ENCODE measurements around the gene GRWD1.

Gene GRWD1

DNA sequence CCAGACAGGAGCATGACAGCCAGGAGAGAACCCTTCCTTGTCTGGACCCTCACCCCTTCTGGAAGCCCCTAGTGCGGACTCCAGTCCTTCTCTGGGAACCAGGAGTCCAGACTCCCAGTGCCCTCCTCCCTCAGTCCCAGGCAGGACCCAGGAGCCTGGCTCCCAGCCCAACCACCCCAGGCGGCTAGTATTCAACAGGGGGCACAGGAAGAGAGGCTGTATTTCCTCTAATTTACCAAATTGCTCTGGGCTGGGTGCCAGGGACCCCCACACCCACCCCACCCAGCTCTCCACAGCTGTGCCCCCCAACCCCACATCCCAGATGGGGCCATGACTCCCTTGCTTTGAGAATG is 49.0 kb upstream of the GRWD1 start (continued):
- TF ChIP-seq, protein P1, sequence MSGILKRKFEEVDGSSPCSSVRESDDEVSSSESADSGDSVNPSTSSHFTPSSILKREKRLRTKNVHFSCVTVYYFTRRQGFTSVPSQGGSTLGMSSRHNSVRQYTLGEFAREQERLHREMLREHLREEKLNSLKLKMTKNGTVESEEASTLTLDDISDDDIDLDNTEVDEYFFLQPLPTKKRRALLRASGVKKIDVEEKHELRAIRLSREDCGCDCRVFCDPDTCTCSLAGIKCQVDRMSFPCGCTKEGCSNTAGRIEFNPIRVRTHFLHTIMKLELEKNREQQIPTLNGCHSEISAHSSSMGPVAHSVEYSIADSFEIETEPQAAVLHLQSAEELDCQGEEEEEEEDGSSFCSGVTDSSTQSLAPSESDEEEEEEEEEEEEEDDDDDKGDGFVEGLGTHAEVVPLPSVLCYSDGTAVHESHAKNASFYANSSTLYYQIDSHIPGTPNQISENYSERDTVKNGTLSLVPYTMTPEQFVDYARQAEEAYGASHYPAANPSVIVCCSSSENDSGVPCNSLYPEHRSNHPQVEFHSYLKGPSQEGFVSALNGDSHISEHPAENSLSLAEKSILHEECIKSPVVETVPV (CRISPR knock-in tag; IDR thresholded peaks at IDR 0.05), result no peak
- TF ChIP-seq OSR1 (CRISPR knock-in tag; IDR thresholded peaks at IDR 0.05), result no peak
- TF ChIP-seq TCF4 (CRISPR knock-in tag; IDR thresholded peaks at IDR 0.05; ENCODE audit: borderline replicate concordance), result no peak
- TF ChIP-seq, protein P2, sequence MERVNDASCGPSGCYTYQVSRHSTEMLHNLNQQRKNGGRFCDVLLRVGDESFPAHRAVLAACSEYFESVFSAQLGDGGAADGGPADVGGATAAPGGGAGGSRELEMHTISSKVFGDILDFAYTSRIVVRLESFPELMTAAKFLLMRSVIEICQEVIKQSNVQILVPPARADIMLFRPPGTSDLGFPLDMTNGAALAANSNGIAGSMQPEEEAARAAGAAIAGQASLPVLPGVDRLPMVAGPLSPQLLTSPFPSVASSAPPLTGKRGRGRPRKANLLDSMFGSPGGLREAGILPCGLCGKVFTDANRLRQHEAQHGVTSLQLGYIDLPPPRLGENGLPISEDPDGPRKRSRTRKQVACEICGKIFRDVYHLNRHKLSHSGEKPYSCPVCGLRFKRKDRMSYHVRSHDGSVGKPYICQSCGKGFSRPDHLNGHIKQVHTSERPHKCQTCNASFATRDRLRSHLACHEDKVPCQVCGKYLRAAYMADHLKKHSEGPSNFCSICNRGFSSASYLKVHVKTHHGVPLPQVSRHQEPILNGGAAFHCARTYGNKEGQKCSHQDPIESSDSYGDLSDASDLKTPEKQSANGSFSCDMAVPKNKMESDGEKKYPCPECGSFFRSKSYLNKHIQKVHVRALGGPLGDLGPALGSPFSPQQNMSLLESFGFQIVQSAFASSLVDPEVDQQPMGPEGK (CRISPR knock-in tag; IDR thresholded peaks at IDR 0.05; ENCODE audit: borderline replicate concordance), result no peak
- no peak for TF ChIP-seq ZNF70 (CRISPR knock-in tag; IDR thresholded peaks at IDR 0.05)

DNA sequence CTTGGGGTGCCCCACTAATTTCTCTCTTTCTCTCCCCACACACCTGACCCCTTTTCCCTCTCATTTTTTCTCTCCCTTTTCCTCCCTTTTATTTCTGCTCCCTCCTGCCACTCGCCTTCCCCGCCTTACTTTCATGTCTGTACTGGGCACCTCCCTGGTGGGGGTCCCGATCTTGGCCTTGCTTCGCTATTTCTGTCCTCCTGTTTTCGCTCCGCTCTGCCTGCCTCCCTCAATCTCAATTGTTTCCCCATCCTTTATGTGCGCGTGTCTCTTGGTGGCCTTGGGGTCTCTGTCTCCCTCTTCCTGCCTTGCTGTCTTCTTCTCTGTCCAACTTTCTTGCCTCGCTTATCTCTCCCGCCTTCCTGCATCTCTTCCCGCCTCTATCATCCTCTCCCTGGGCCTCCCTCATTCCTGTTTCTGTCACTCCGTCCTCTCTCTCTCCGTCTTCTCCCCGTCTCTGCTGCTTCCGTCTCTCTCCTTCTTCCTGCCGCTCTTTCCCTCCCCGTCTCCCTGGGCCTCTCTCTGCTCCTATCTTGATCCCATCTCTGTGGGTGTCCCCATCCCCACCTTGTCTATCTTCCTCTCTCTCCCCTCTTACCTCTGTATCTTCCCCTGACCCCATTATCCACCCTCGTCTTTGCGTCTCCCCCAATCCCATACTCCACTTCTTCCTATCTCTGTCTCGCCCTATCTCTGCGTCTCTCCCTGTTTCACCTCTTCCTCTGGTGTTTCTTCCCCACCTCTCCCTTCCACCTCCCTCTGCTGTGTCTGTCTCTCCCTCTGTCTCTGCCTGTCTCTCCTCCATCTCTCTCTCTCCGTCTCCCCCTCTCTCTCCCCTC is 48.3 kb upstream of the GRWD1 start:
- ATAC-seq, result no peak
- TF ChIP-seq BACH2 (CRISPR knock-in tag; IDR thresholded peaks at IDR 0.05; ENCODE audit: borderline replicate concordance) (no peak), PPARA (CRISPR knock-in tag; IDR thresholded peaks at IDR 0.05; ENCODE audit: borderline replicate concordance) (no peak), ESRRG (CRISPR knock-in tag; IDR thresholded peaks at IDR 0.05) (no peak), ZFP30 (CRISPR knock-in tag; IDR thresholded peaks at IDR 0.05) (no peak), TCF4 (CRISPR knock-in tag; IDR thresholded peaks at IDR 0.05; ENCODE audit: borderline replicate concordance) (no peak), TOX (CRISPR knock-in tag; IDR thresholded peaks at IDR 0.05; ENCODE audit: borderline replicate concordance) (no peak), ZNF8 (CRISPR knock-in tag; IDR thresholded peaks at IDR 0.05) (no peak), ZNF565 (CRISPR knock-in tag; conservative IDR thresholded peaks at IDR 0.05; ENCODE audit: low read depth) (no peak), GLIS3 (CRISPR knock-in tag; IDR thresholded peaks at IDR 0.05) (no peak)
- TF ChIP-seq, protein P1 (CRISPR knock-in tag; IDR thresholded peaks at IDR 0.05), result no peak

DNA sequence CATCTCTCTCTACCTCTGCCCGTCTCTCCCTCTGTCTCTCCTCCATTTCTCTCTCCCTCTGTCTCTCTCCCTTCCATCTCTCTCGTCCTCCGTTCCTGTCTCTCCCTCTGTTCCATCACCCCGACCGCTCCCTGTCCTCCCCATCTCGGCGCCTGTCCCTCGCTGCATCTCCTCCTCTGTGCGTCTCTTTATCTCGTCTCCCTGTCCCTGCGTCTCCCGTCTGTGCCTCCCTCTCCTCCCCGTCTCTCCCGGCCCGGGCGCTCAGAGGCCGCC is 47.7 kb upstream of the GRWD1 start:
- no peak for ATAC-seq
- TF ChIP-seq ZC3H10 (CRISPR knock-in tag; IDR thresholded peaks at IDR 0.05) (no peak), ZNF70 (CRISPR knock-in tag; IDR thresholded peaks at IDR 0.05) (no peak), TCF4 (CRISPR knock-in tag; IDR thresholded peaks at IDR 0.05; ENCODE audit: borderline replicate concordance) (no peak), CSDC2 (CRISPR knock-in tag; IDR thresholded peaks at IDR 0.05) (no peak), ZFP3 (CRISPR knock-in tag; IDR thresholded peaks at IDR 0.05) (no peak), PPARA (CRISPR knock-in tag; IDR thresholded peaks at IDR 0.05; ENCODE audit: borderline replicate concordance) (no peak), BACH2 (CRISPR knock-in tag; IDR thresholded peaks at IDR 0.05; ENCODE audit: borderline replicate concordance) (no peak), RARB (CRISPR knock-in tag; IDR thresholded peaks at IDR 0.05) (no peak), ZNF8 (CRISPR knock-in tag; IDR thresholded peaks at IDR 0.05) (no peak), TOX (CRISPR knock-in tag; IDR thresholded peaks at IDR 0.05; ENCODE audit: borderline replicate concordance) (no peak), ARNTL (CRISPR knock-in tag; IDR thresholded peaks at IDR 0.05; ENCODE audit: borderline replicate concordance, low read depth) (no peak), ESRRG (CRISPR knock-in tag; IDR thresholded peaks at IDR 0.05) (no peak)
- TF ChIP-seq, protein P3, sequence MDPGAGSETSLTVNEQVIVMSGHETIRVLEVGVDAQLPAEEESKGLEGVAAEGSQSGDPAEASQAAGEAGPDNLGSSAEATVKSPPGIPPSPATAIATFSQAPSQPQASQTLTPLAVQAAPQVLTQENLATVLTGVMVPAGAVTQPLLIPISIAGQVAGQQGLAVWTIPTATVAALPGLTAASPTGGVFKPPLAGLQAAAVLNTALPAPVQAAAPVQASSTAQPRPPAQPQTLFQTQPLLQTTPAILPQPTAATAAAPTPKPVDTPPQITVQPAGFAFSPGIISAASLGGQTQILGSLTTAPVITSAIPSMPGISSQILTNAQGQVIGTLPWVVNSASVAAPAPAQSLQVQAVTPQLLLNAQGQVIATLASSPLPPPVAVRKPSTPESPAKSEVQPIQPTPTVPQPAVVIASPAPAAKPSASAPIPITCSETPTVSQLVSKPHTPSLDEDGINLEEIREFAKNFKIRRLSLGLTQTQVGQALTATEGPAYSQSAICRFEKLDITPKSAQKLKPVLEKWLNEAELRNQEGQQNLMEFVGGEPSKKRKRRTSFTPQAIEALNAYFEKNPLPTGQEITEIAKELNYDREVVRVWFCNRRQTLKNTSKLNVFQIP (CRISPR knock-in tag; IDR thresholded peaks at IDR 0.05; ENCODE audit: borderline replicate concordance, low read depth), result no peak
- TF ChIP-seq, protein P4, sequence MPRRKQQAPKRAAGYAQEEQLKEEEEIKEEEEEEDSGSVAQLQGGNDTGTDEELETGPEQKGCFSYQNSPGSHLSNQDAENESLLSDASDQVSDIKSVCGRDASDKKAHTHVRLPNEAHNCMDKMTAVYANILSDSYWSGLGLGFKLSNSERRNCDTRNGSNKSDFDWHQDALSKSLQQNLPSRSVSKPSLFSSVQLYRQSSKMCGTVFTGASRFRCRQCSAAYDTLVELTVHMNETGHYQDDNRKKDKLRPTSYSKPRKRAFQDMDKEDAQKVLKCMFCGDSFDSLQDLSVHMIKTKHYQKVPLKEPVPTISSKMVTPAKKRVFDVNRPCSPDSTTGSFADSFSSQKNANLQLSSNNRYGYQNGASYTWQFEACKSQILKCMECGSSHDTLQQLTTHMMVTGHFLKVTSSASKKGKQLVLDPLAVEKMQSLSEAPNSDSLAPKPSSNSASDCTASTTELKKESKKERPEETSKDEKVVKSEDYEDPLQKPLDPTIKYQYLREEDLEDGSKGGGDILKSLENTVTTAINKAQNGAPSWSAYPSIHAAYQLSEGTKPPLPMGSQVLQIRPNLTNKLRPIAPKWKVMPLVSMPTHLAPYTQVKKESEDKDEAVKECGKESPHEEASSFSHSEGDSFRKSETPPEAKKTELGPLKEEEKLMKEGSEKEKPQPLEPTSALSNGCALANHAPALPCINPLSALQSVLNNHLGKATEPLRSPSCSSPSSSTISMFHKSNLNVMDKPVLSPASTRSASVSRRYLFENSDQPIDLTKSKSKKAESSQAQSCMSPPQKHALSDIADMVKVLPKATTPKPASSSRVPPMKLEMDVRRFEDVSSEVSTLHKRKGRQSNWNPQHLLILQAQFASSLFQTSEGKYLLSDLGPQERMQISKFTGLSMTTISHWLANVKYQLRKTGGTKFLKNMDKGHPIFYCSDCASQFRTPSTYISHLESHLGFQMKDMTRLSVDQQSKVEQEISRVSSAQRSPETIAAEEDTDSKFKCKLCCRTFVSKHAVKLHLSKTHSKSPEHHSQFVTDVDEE (CRISPR knock-in tag; IDR thresholded peaks at IDR 0.05), result no peak

Data from SK-N-SH treated with all-trans-retinoic acid at 6 μM for 48 hours (cell line).